Measurements from ENCODE around the gene SLC2A2.
"Not testable (repeated sequence)": the region's sequence is repeated elsewhere in the genome, so short reads cannot be mapped to it uniquely, and the experiment has no call there.

Gene SLC2A2

DNA sequence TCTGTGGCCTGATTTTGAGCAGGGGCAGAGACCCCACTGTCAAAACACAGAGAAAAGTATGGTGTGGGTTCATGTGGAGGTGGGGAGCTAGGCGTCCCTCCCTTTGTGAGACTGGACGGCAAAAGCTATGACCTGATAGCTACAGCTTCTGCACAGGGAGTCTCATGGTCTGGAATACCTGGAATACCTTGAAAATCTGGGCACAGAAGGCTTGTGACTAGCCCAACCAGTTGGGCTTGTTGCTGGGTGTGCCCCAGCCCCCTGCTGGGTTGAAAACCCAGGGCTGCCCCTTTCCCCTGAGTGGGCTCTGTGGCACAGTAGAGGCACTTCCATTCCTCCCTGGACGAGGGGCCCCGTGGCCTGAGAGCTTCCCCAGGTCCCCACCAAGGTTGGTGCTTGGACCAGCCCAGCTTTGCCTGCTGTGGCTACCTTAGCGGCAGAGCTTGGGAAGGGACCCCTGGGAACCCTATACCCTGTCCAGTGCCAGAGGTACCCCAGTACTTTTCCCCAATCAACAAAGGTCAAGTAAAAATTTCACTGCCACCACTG, 37.3 kb downstream of the SLC2A2 start:
- Histone ChIP-seq H3K36me3 (ENCODE audit: control insufficient read depth, insufficient read depth, low read length) (no peaks in the 10 kb centered on the region), H3K27me3 (replicated peaks; ENCODE audit: control insufficient read depth, insufficient read depth, low read length, poor library complexity, severe bottlenecking) (no peaks in the 10 kb centered on the region)
- DNase-seq = no peak

DNA sequence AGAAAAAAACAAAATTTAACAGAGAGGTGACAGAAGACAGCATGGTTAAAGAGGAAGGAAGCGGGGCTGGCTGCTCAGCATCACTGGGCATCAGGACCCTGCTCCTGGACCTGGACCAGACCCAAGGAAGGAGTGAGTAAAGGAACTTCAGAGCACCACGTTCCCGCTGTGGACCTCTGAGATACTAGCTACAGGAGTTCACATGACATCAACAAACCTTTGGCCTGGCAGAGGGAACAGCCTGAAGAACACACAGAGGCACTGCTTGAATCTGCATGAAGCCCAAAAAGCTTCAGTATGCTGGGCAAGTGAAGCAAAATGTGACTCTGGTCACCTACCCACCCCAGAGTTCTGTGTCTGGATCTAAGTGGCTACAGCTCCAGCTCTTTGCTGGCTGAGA, 38.1 kb downstream of the SLC2A2 start:
- H3K36me3 ChIP-seq (ENCODE audit: control insufficient read depth, insufficient read depth, low read length) = no peaks in the 10 kb centered on the region
- DNase-seq = no peak
- H3K4me3 ChIP-seq (ENCODE audit: insufficient read depth, low read depth, low read length, poor library complexity, severe bottlenecking) = no peak overlapping the region

More for the DNA sequence above, 37.3 kb downstream of the SLC2A2 start:
- Histone ChIP-seq H3K4me1 (ENCODE audit: control insufficient read depth, insufficient read depth, low read length, poor library complexity, severe bottlenecking) (no peaks in the 10 kb centered on the region), H3K4me3 (ENCODE audit: insufficient read depth, low read depth, low read length, poor library complexity, severe bottlenecking) (no peak overlapping the region), H3K27ac (ENCODE audit: insufficient read depth, low read length, poor library complexity, severe bottlenecking) (no peak overlapping the region), H3K9me3 (ENCODE audit: control insufficient read depth, low read length) (no peaks in the 10 kb centered on the region)

DNA sequence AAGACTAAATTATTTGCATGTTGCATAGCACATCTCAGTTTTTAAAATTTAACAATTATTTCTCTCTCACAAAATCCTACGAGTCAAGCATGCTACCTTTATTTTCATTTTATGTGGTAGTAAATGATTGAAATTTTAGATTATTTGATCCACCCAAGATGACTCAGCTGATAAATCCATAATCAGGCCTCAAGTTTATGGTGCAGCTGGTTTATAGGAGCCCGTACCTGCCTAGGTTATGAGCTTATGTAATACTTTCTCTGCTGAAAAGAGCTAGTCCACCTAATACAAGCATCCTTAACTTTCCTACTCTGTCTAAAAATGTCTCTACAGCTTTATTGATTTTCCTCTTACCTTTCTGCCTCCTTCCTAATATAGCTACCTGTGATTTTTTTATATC, 41.2 kb downstream of the SLC2A2 start:
- Histone ChIP-seq H3K27ac (ENCODE audit: insufficient read depth, low read length, poor library complexity, severe bottlenecking) (no peak overlapping the region), H3K36me3 (ENCODE audit: control insufficient read depth, insufficient read depth, low read length) (no peaks in the 10 kb centered on the region), H3K9me3 (ENCODE audit: control insufficient read depth, low read length) (no peaks in the 10 kb centered on the region), H3K27me3 (replicated peaks; ENCODE audit: control insufficient read depth, insufficient read depth, low read length, poor library complexity, severe bottlenecking) (no peaks in the 10 kb centered on the region), H3K4me3 (ENCODE audit: insufficient read depth, low read depth, low read length, poor library complexity, severe bottlenecking) (no peak overlapping the region), H3K4me1 (ENCODE audit: control insufficient read depth, insufficient read depth, low read length, poor library complexity, severe bottlenecking) (no peaks in the 10 kb centered on the region)
- DNase-seq = no peak

More for the DNA sequence above, 38.1 kb downstream of the SLC2A2 start:
- Histone ChIP-seq H3K27me3 (replicated peaks; ENCODE audit: control insufficient read depth, insufficient read depth, low read length, poor library complexity, severe bottlenecking) (no peaks in the 10 kb centered on the region), H3K9me3 (ENCODE audit: control insufficient read depth, low read length) (no peaks in the 10 kb centered on the region), H3K4me1 (ENCODE audit: control insufficient read depth, insufficient read depth, low read length, poor library complexity, severe bottlenecking) (no peaks in the 10 kb centered on the region), H3K27ac (ENCODE audit: insufficient read depth, low read length, poor library complexity, severe bottlenecking) (no peak overlapping the region)

DNA sequence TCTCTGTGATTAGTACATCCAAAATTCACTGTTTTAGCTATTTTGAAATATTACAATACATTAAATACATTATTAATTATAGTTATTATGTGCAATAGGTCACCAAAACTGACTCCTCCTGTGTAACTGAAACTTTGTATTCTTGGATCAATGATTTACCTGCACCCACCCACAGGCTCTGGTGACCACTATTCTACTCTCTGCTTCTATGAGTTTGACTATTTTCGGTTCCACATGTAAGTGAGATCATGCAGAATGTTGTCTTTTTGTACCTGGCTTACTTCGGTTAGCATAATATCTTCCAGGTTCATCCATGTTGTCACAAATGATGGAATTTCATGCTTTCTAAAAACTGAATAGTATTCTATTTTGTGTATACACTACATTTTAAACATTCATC, 43.8 kb downstream of the SLC2A2 start:
- H3K4me1 ChIP-seq (ENCODE audit: control insufficient read depth, insufficient read depth, low read length, poor library complexity, severe bottlenecking) = no peaks in the 10 kb centered on the region
- H3K27me3 ChIP-seq (replicated peaks; ENCODE audit: control insufficient read depth, insufficient read depth, low read length, poor library complexity, severe bottlenecking) = no peaks in the 10 kb centered on the region
- H3K27ac ChIP-seq (ENCODE audit: insufficient read depth, low read length, poor library complexity, severe bottlenecking) = no peak overlapping the region
- DNase-seq = no peak
- H3K4me3 ChIP-seq (ENCODE audit: insufficient read depth, low read depth, low read length, poor library complexity, severe bottlenecking) = no peak overlapping the region
- H3K36me3 ChIP-seq (ENCODE audit: control insufficient read depth, insufficient read depth, low read length) = no peaks in the 10 kb centered on the region
- H3K9me3 ChIP-seq (ENCODE audit: control insufficient read depth, low read length) = no peaks in the 10 kb centered on the region

DNA sequence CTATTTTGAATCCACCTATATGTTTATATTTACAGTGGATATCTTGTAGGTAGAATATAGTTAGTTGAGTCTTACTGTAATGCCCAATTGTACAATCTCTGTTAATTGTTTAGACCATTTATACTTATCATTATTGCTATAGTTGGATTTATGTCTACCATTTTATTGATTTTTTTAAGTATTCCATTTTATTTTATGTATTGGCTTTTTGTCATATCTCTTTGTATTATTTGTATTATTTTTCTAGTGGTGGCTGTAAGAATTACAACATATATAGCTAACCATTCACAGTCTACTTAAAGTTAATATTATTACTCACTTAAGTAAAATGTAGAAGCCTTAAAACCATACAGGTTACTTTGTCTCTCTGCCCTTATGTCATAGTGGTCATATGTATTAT, 46.1 kb downstream of the SLC2A2 start:
- Histone ChIP-seq H3K27ac (ENCODE audit: insufficient read depth, low read length, poor library complexity, severe bottlenecking) (no peak overlapping the region), H3K9me3 (ENCODE audit: control insufficient read depth, low read length) (no peaks in the 10 kb centered on the region), H3K4me1 (ENCODE audit: control insufficient read depth, insufficient read depth, low read length, poor library complexity, severe bottlenecking) (no peaks in the 10 kb centered on the region), H3K36me3 (ENCODE audit: control insufficient read depth, insufficient read depth, low read length) (no peaks in the 10 kb centered on the region), H3K27me3 (replicated peaks; ENCODE audit: control insufficient read depth, insufficient read depth, low read length, poor library complexity, severe bottlenecking) (no peaks in the 10 kb centered on the region), H3K4me3 (ENCODE audit: insufficient read depth, low read depth, low read length, poor library complexity, severe bottlenecking) (no peak overlapping the region)
- DNase-seq = no peak

DNA sequence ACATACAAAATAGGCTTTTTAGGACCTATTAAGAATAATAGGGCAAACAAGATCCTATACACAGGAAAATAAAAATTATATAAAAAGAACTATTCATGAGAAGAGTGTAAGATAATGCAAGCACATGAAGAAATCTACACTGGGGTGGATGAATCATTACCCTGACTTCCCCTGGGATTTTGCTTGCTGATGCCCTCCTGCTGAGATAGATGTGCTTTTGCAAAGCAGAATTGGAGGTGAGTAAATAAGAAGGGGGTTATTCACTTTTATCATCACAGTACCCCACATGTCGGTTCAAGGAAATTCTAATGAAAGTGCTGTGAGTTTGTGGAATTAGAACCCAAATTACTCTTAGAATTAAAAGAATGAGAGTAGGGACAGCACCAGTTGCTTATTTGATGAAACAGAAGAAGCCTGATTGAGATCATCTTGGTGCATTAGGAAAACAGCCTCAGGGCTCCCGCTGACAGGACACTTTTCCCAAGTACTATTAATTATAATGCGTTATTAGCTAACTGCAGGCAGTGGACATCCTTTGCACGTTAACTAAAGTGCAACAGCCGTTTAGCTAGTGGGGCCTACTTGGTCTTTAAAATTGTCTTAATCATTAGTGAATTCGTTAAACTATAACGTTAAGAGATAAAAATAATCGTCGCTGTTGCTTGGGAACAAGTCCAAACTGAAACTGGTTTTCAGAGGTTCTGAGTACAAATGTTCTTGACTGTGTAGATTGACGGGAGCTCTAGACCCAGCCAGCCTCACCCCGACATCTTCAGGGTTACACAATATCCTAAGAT, 48.4 kb downstream of the SLC2A2 start:
- no peaks in the 10 kb centered on the region for H3K4me1 ChIP-seq (ENCODE audit: control insufficient read depth, insufficient read depth, low read length, poor library complexity, severe bottlenecking)

DNA sequence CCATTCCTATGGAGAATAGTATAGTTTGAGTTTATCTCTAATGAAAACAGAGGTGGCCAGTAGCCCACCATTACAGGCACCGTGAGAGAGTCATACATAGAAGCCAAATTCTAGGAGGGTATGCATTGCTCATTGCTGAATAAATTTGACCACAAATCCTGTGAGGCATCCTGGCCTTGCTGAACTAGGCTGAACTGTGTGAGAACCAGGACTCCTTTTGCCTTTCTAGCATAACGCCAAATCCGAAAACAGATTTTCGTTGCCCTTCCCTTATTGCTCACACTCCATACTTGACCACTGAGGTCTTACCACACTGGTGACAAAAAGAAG, 50.4 kb downstream of the SLC2A2 start:
- Histone ChIP-seq H3K36me3 (ENCODE audit: control insufficient read depth, insufficient read depth, low read length) (no peaks in the 10 kb centered on the region), H3K4me3 (ENCODE audit: insufficient read depth, low read depth, low read length, poor library complexity, severe bottlenecking) (no peak overlapping the region), H3K4me1 (ENCODE audit: control insufficient read depth, insufficient read depth, low read length, poor library complexity, severe bottlenecking) (no peaks in the 10 kb centered on the region), H3K27ac (ENCODE audit: insufficient read depth, low read length, poor library complexity, severe bottlenecking) (no peak overlapping the region), H3K9me3 (ENCODE audit: control insufficient read depth, low read length) (no peaks in the 10 kb centered on the region), H3K27me3 (replicated peaks; ENCODE audit: control insufficient read depth, insufficient read depth, low read length, poor library complexity, severe bottlenecking) (no peaks in the 10 kb centered on the region)
- DNase-seq = no peak

More for the DNA sequence above, 48.4 kb downstream of the SLC2A2 start:
- no peaks in the 10 kb centered on the region for H3K9me3 ChIP-seq (ENCODE audit: control insufficient read depth, low read length)
- DNase-seq = no peak
- no peaks in the 10 kb centered on the region for H3K27me3 ChIP-seq (replicated peaks; ENCODE audit: control insufficient read depth, insufficient read depth, low read length, poor library complexity, severe bottlenecking)
- no peak overlapping the region for H3K27ac ChIP-seq (ENCODE audit: insufficient read depth, low read length, poor library complexity, severe bottlenecking)
- H3K36me3 ChIP-seq (ENCODE audit: control insufficient read depth, insufficient read depth, low read length) = no peaks in the 10 kb centered on the region
- H3K4me3 ChIP-seq (ENCODE audit: insufficient read depth, low read depth, low read length, poor library complexity, severe bottlenecking) = no peak overlapping the region

DNA sequence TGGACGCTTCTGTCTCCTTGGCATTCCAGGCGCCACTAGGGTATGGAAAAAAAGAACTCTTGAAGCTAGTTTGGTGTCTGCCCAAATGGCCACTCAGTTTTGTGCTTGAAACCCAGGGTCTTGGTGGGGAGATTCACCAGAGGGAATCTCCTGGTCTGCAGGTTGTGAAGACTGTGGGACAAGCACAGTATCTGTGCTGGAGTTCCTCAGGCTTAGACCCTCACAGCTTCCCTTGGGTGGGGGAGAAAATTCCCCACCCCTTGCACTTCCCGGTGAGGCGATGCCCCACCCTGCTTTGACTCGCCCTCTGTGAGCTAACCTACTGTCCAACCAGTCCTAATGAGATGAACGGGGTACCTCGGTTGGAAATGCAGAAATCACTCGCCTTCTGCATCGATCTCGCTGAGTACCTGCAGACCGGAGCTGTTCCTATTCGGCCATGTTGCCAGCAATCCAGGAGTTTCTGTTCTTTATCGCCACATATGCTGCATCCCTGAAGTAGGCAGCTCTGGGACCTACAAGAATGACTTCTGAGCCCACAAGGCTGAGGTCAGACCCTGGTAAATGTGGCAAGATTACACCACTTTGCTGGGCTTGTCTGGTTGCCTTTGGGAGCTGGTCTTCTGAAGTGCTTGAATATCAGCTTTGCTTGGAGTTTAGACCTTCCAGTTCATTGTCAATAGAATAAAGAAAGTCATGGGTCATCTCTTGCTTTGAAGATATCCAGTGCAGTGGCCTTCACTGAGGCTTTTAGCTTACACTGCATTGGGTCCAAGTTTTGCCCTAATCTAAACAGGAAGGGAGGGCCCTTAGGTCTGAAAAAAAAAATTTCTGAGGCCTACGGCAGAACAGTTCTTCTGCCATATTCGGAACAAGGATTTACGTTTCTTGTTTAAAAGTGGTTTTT, 51.0 kb downstream of the SLC2A2 start:
- Histone ChIP-seq H3K36me3 (ENCODE audit: control insufficient read depth, insufficient read depth, low read length) (no peaks in the 10 kb centered on the region), H3K4me3 (ENCODE audit: insufficient read depth, low read depth, low read length, poor library complexity, severe bottlenecking) (no peak overlapping the region), H3K27ac (ENCODE audit: insufficient read depth, low read length, poor library complexity, severe bottlenecking) (no peak overlapping the region), H3K4me1 (ENCODE audit: control insufficient read depth, insufficient read depth, low read length, poor library complexity, severe bottlenecking) (no peaks in the 10 kb centered on the region), H3K27me3 (replicated peaks; ENCODE audit: control insufficient read depth, insufficient read depth, low read length, poor library complexity, severe bottlenecking) (no peaks in the 10 kb centered on the region), H3K9me3 (ENCODE audit: control insufficient read depth, low read length) (no peaks in the 10 kb centered on the region)
- no peak for DNase-seq

DNA sequence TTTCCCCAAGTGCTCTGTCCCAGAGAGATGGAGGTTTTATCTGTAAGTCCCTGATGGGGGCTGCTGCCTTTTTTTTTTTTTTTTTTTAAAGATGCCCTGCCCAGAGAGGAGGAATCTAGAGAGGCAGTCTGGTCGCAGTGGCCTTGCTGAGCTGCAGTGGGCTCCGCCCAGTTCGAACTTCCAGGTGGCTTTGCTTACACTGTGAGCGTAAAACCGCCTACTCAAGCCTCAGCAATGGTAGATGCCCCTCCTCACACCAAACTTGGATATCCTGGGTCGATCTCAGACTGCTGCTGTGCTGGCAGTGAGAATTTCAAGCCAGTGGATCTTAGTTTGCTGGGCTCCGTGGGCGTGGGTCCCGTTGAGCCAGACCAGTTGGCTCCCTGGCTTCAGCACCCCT, 51.6 kb downstream of the SLC2A2 start:
- no peaks in the 10 kb centered on the region for H3K9me3 ChIP-seq (ENCODE audit: control insufficient read depth, low read length)
- no peak for DNase-seq
- H3K36me3 ChIP-seq (ENCODE audit: control insufficient read depth, insufficient read depth, low read length) = no peaks in the 10 kb centered on the region
- H3K27ac ChIP-seq (ENCODE audit: insufficient read depth, low read length, poor library complexity, severe bottlenecking) = no peak overlapping the region
- H3K27me3 ChIP-seq (replicated peaks; ENCODE audit: control insufficient read depth, insufficient read depth, low read length, poor library complexity, severe bottlenecking) = no peaks in the 10 kb centered on the region
- no peak overlapping the region for H3K4me3 ChIP-seq (ENCODE audit: insufficient read depth, low read depth, low read length, poor library complexity, severe bottlenecking)
- no peaks in the 10 kb centered on the region for H3K4me1 ChIP-seq (ENCODE audit: control insufficient read depth, insufficient read depth, low read length, poor library complexity, severe bottlenecking)

DNA sequence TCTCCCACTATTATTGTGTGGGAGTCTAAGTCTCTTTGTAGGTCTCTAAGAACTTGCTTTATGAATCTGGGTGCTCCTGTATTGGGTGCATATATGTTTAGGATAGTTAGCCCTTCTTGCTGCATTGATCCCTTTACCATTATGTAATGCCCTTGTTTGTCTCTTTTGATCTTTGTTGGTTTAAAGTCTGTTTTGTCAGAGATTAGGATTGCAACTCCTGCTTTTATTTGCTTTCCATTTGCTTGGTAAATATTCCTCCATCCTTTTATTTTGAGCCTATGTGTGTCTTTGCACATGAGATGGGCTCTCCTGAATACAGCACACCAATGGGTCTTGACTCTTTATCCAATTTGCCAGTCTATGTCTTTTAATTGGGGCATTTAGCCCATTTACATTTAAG, 53.6 kb downstream of the SLC2A2 start:
- not testable (repeated sequence) for H3K4me3 ChIP-seq (ENCODE audit: insufficient read depth, low read depth, low read length, poor library complexity, severe bottlenecking); H3K27ac ChIP-seq (ENCODE audit: insufficient read depth, low read length, poor library complexity, severe bottlenecking); H3K9me3 ChIP-seq (ENCODE audit: control insufficient read depth, low read length); H3K36me3 ChIP-seq (ENCODE audit: control insufficient read depth, insufficient read depth, low read length); H3K27me3 ChIP-seq (replicated peaks; ENCODE audit: control insufficient read depth, insufficient read depth, low read length, poor library complexity, severe bottlenecking); H3K4me1 ChIP-seq (ENCODE audit: control insufficient read depth, insufficient read depth, low read length, poor library complexity, severe bottlenecking); DNase-seq
